HG03066 (cell line): ENCODE data around the gene INPP5A.

ENCODE experiments used
- ATAC-seq: cut with Tn5 transposase; IDR thresholded peaks from one replicate; pipeline ENCODE4 v1.9.1; 2021; ENCODE audit warnings: low read depth; ENCODE audit not compliant: unreplicated experiment

Gene INPP5A

GRCh38 chr10:132517951-132518521 lies 19.6 kb upstream of the INPP5A start:
- no peak for ATAC-seq

GRCh38 chr10:132518572-132519381 lies 18.8 kb upstream of the INPP5A start:
- no peak for ATAC-seq

- ATAC-seq = no peak
Observed at GRCh38 chr10:132519382-132520176, 18.0 kb upstream of the INPP5A start.

GRCh38 chr10:132520177-132520811 lies 17.3 kb upstream of the INPP5A start:
- ATAC-seq = no peak

GRCh38 chr10:132521041-132521465 lies 16.5 kb upstream of the INPP5A start:
- no peak for ATAC-seq

- no peak for ATAC-seq
Observed at GRCh38 chr10:132521466-132522102, 16.0 kb upstream of the INPP5A start.

GRCh38 chr10:132522521-132523411 lies 14.8 kb upstream of the INPP5A start:
- ATAC-seq = no peak

GRCh38 chr10:132523561-132524442 lies 13.8 kb upstream of the INPP5A start:
- ATAC-seq = no peak

- ATAC-seq = no peak
Observed at GRCh38 chr10:132524443-132525285, 12.9 kb upstream of the INPP5A start.

GRCh38 chr10:132526676-132527075 lies 10.9 kb upstream of the INPP5A start:
- ATAC-seq = no peak

GRCh38 chr10:132527339-132528063 lies 10.1 kb upstream of the INPP5A start:
- no peak for ATAC-seq

GRCh38 chr10:132528064-132528691 lies 9.4 kb upstream of the INPP5A start:
- ATAC-seq = no peak

GRCh38 chr10:132532179-132532578 lies 5.4 kb upstream of the INPP5A start:
- no peak for ATAC-seq

- no peak for ATAC-seq
Observed at GRCh38 chr10:132532749-132533560, 4.6 kb upstream of the INPP5A start.

GRCh38 chr10:132533571-132534260 lies 3.9 kb upstream of the INPP5A start:
- ATAC-seq = no peak
